H9 (cell line): ENCODE measurements around the gene TMEM154. TPM values are rescaled to one million over a fixed set of nuclear protein-coding genes. Genes with fewer than 3 reads are reported as not detected.

Experiments used
- DNase-seq: peaks from one replicate; pipeline ENCODE4 v3.0.0-alpha.2; 2017
- H2AFZ ChIP-seq: one replicate; pipeline ENCODE4 v1.6.1; 2013; ENCODE audit warnings: mild to moderate bottlenecking, low read length, control low read depth, moderate library complexity
- H2AK5ac ChIP-seq: 2 replicates; pipeline ENCODE4 v1.6.1; 2013; ENCODE audit warnings: low read length, control low read depth, mixed read lengths; ENCODE audit not compliant: insufficient read length
- H2BK120ac ChIP-seq: one replicate; pipeline ENCODE4 v1.6.1; 2013; ENCODE audit warnings: low read depth, mild to moderate bottlenecking, low read length, control low read depth, inconsistent platforms; ENCODE audit not compliant: poor library complexity, severe bottlenecking
- H2BK12ac ChIP-seq: 2 replicates; pipeline ENCODE4 v1.6.1; 2013; ENCODE audit warnings: low read length, control low read depth, mixed read lengths, low read depth; ENCODE audit not compliant: insufficient read length
- H2BK15ac ChIP-seq: 2 replicates; pipeline ENCODE4 v1.6.1; 2013; ENCODE audit warnings: low read depth, low read length, control low read depth
- H2BK20ac ChIP-seq: one replicate; pipeline ENCODE4 v1.6.1; 2013; ENCODE audit warnings: low read depth, mild to moderate bottlenecking, low read length, control low read depth, inconsistent platforms; ENCODE audit not compliant: poor library complexity, severe bottlenecking
- H2BK5ac ChIP-seq: 2 replicates; pipeline ENCODE4 v1.6.1; 2013; ENCODE audit warnings: low read length, control low read depth, mixed read lengths; ENCODE audit not compliant: insufficient read length
- H3K14ac ChIP-seq: 2 replicates; pipeline ENCODE4 v1.6.1; 2013; ENCODE audit warnings: low read length, control low read depth; ENCODE audit not compliant: insufficient read depth
- H3K18ac ChIP-seq: 2 replicates; pipeline ENCODE4 v1.6.1; 2013; ENCODE audit warnings: low read depth, mild to moderate bottlenecking, mixed read lengths, low read length, control low read depth; ENCODE audit not compliant: insufficient read length
- H3K23ac ChIP-seq: 2 replicates; pipeline ENCODE4 v1.6.1; 2013; ENCODE audit warnings: low read length, control low read depth, mixed read lengths, low read depth; ENCODE audit not compliant: insufficient read length
- H3K23me2 ChIP-seq: 2 replicates; pipeline ENCODE4 v1.6.1; 2013; ENCODE audit warnings: low read depth, mild to moderate bottlenecking, mixed read lengths, low read length, control low read depth; ENCODE audit not compliant: insufficient read length, poor library complexity, severe bottlenecking
- H3K27ac ChIP-seq: 2 replicates; pipeline ENCODE4 v1.5.1; 2013; ENCODE audit warnings: low read length, control low read depth, mixed read lengths, low read depth; ENCODE audit not compliant: insufficient read length
- H3K27me3 ChIP-seq: 2 replicates; pipeline ENCODE4 v1.6.1; 2013; ENCODE audit warnings: low read length, control low read depth, inconsistent platforms; ENCODE audit not compliant: insufficient read depth
- H3K4ac ChIP-seq: 2 replicates; pipeline ENCODE4 v1.6.1; 2013; ENCODE audit warnings: low read depth, mild to moderate bottlenecking, control low read depth, inconsistent platforms, low read length, moderate library complexity
- H3K4me1 ChIP-seq: 2 replicates; pipeline ENCODE4 v1.6.1; 2013; ENCODE audit warnings: low read length, control low read depth, inconsistent platforms; ENCODE audit not compliant: insufficient read depth
- H3K4me2 ChIP-seq: 2 replicates; pipeline ENCODE4 v1.6.1; 2013; ENCODE audit warnings: low read length, control low read depth, mixed read lengths; ENCODE audit not compliant: insufficient read length, insufficient read depth
- H3K56ac ChIP-seq: 2 replicates; pipeline ENCODE4 v1.6.1; 2013; ENCODE audit warnings: low read depth, mild to moderate bottlenecking, mixed read lengths, low read length, control low read depth; ENCODE audit not compliant: insufficient read length
- H3K79me1 ChIP-seq: 2 replicates; pipeline ENCODE4 v1.6.1; 2013; ENCODE audit warnings: low read depth, mild to moderate bottlenecking, moderate library complexity, low read length, control low read depth, inconsistent platforms; ENCODE audit not compliant: insufficient read depth, poor library complexity, severe bottlenecking
- H3K79me2 ChIP-seq: 2 replicates; pipeline ENCODE4 v1.6.1; 2013; ENCODE audit warnings: low read length, control low read depth, inconsistent platforms; ENCODE audit not compliant: insufficient read depth
- H3K9ac ChIP-seq: 2 replicates; pipeline ENCODE4 v1.6.1; 2013; ENCODE audit warnings: low read length, control low read depth, mixed read lengths; ENCODE audit not compliant: insufficient read length; ENCODE audit errors: extremely low read depth
- H3K9me3 ChIP-seq: one replicate; pipeline ENCODE4 v1.6.1; 2013; ENCODE audit warnings: low read depth, low read length, inconsistent platforms; ENCODE audit not compliant: control insufficient read depth
- H3T11ph ChIP-seq: one replicate; pipeline ENCODE4 v1.6.1; 2013; ENCODE audit warnings: mild to moderate bottlenecking, low read length, control low read depth, inconsistent platforms
- H4K20me1 ChIP-seq: one replicate; pipeline ENCODE4 v1.6.1; 2013; ENCODE audit not compliant: control insufficient read depth, insufficient read length, insufficient read depth
- H4K5ac ChIP-seq: 2 replicates; pipeline ENCODE4 v1.6.1; 2013; ENCODE audit warnings: low read depth, mild to moderate bottlenecking, mixed read lengths, low read length, control low read depth; ENCODE audit not compliant: insufficient read length
- H4K8ac ChIP-seq: replicated peaks from 2 replicates; pipeline ENCODE4 v1.6.1; 2013; ENCODE audit warnings: low read length, control low read depth, mixed read lengths, low read depth; ENCODE audit not compliant: insufficient read length
- H4K91ac ChIP-seq: 2 replicates; pipeline ENCODE4 v1.6.1; 2013; ENCODE audit warnings: low read depth, mild to moderate bottlenecking, moderate library complexity, mixed read lengths, low read length, control low read depth; ENCODE audit not compliant: insufficient read length
- H3K27ac Mint-ChIP-seq, 3 experiments: 2 replicates in 2 of 3; 3 replicates in 1 of 3; pipeline ENCODE4 v1.8.0; 2020 to 2021; ENCODE audit warnings: mixed read lengths in 3 of 3, mild to moderate bottlenecking in 1 of 3, moderate library complexity in 1 of 3
- H3K27me3 Mint-ChIP-seq: 2 replicates; pipeline ENCODE4 v1.8.0; 2021; ENCODE audit warnings: low read depth, mild to moderate bottlenecking, moderate library complexity, mixed read lengths
- H3K36me3 Mint-ChIP-seq, 3 experiments: 2 replicates in 2 of 3; 3 replicates in 1 of 3; pipeline ENCODE4 v1.8.0; 2020 to 2021; ENCODE audit warnings: low read depth in 3 of 3, mixed read lengths in 3 of 3; ENCODE audit not compliant: insufficient read depth in 1 of 3
- H3K4me1 Mint-ChIP-seq, 2 experiments: 2 replicates each; pipeline ENCODE4 v1.8.0; 2020; ENCODE audit warnings: mixed read lengths in 2 of 2
- H3K4me3 Mint-ChIP-seq, 2 experiments: 2 replicates in 1 of 2; 3 replicates in 1 of 2; pipeline ENCODE4 v1.8.0; 2020 to 2021; ENCODE audit warnings: mild to moderate bottlenecking in 2 of 2, mixed read lengths in 2 of 2, moderate library complexity in 1 of 2
- H3K9me3 Mint-ChIP-seq, 2 experiments: 2 replicates in 1 of 2; 3 replicates in 1 of 2; pipeline ENCODE4 v1.8.0; 2020; ENCODE audit warnings: mild to moderate bottlenecking in 2 of 2, mixed read lengths in 2 of 2, moderate library complexity in 1 of 2
- CTCF ChIP-seq: fragments of 200-600 bp; sonication (generic); conservative IDR thresholded peaks from 3 replicates; pipeline ENCODE4 v1.8.0; 2021; ENCODE audit warnings: antibody characterized with exemption, mild to moderate bottlenecking
- WGBS: extraction: QIAGEN DNeasy Blood & Tissue Kit; methylation state at CpG from one replicate; pipeline ENCODE4 v1.1.7; 2013; ENCODE audit warnings: missing lambda C conversion rate, low lambda C conversion rate, mixed read lengths; ENCODE audit not compliant: insufficient read length; ENCODE audit errors: extremely low coverage; 5-methylcytosine and 5-hydroxymethylcytosine counted together
- total RNA-seq: library from RNA; stranded (reverse); gene quantifications from 2 replicates; pipeline ENCODE4 v1.2.1, GENCODE V29; 2021

Gene TMEM154
- total RNA-seq, 1 experiment from 2014 or later = 1.7 TPM

- no peak overlapping the region for H3K56ac ChIP-seq
- Mint-ChIP-seq H3K4me1 (peaks cover 53 to 56% of the 10 kb centered on the region in 2 experiments), H3K9me3 (peaks cover 0 to 2% of the 10 kb centered on the region in 2 experiments; a peak in 2 of 5 replicates), H3K27me3 (no peaks in the 10 kb centered on the region), H3K27ac (peak overlapping the region in 1 of 3 experiments; percentile 66; a peak in 1 of 7 replicates), H3K36me3 (peaks cover 0 to under 1% (median under 1%) of the 10 kb centered on the region in 3 experiments; a peak in 3 of 7 replicates), H3K4me3 (no peak overlapping the region)
- no peak overlapping the region for H2AFZ ChIP-seq
- H3K9ac ChIP-seq = no peak overlapping the region
- no peak overlapping the region for H2BK120ac ChIP-seq
- no peak overlapping the region for H3K14ac ChIP-seq
- H2BK15ac ChIP-seq = no peak overlapping the region
- no peak for DNase-seq
- no peak overlapping the region for H3K4ac ChIP-seq
- H3K23ac ChIP-seq = no peak overlapping the region
- no peak overlapping the region for H4K5ac ChIP-seq
- no peak overlapping the region for H4K91ac ChIP-seq
- H3T11ph ChIP-seq = no peak overlapping the region
- H4K8ac ChIP-seq = no peak overlapping the region
- no peaks in the 10 kb centered on the region for H3K9me3 ChIP-seq
- H3K79me1 ChIP-seq = no peaks in the 10 kb centered on the region
- H2BK5ac ChIP-seq = no peak overlapping the region
- no peak overlapping the region for H3K27ac ChIP-seq
- TF ChIP-seq CTCF = no peak
- no peaks in the 10 kb centered on the region for H4K20me1 ChIP-seq
- peaks cover 2% of the 10 kb centered on the region for H3K4me1 ChIP-seq
- no peaks in the 10 kb centered on the region for H3K79me2 ChIP-seq
- no peak overlapping the region for H3K4me2 ChIP-seq
- no peaks in the 10 kb centered on the region for H3K23me2 ChIP-seq
- H3K27me3 ChIP-seq = no peaks in the 10 kb centered on the region
- no peak overlapping the region for H3K18ac ChIP-seq
- peak overlapping the region; percentile 67 for H2BK12ac ChIP-seq
- no peak overlapping the region for H2BK20ac ChIP-seq
- WGBS = no CpG with 5 or more reads among the region's 6 CpGs
- no peak overlapping the region for H2AK5ac ChIP-seq
Measured at GRCh38 chr4:152709675-152710438, 30.1 kb upstream of the TMEM154 start.
